Liver (tissue), 9 donors: ENCODE results near the gene SORCS2. TPM values are rescaled to one million over a fixed set of nuclear protein-coding genes. Genes with fewer than 3 reads are reported as not detected.

ENCODE experiments used
- DNase-seq: peaks from one replicate; pipeline ENCODE4 v3.0.0-alpha.2; 2017; ENCODE audit warnings: low spot score
- H3K27ac ChIP-seq, 2 donors: one replicate each; pipeline ENCODE4 v1.7.0; 2013; ENCODE audit warnings: inconsistent platforms in 2 of 2, low read length in 2 of 2, control low read depth in 1 of 2, low read depth in 1 of 2, mild to moderate bottlenecking in 1 of 2
- H3K27me3 ChIP-seq, 4 donors: one replicate each; pipeline versions ENCODE4 v1.6.1 to v1.7.0; 2013; ENCODE audit warnings: low read length in 3 of 4, inconsistent platforms in 1 of 4, mild to moderate bottlenecking in 1 of 4, moderate library complexity in 1 of 4; ENCODE audit not compliant: control insufficient read depth in 4 of 4, insufficient read depth in 4 of 4
- H3K36me3 ChIP-seq, 4 donors: one replicate each; pipeline versions ENCODE4 v1.6.1 to v1.7.0; 2013; ENCODE audit warnings: low read length in 3 of 4, mild to moderate bottlenecking in 3 of 4, low read depth in 1 of 4, moderate library complexity in 1 of 4; ENCODE audit not compliant: control insufficient read depth in 4 of 4, insufficient read depth in 3 of 4
- H3K4me1 ChIP-seq, 4 donors: one replicate each; pipeline versions ENCODE4 v1.6.1 to v1.7.0; 2013; ENCODE audit warnings: low read length in 3 of 4, mild to moderate bottlenecking in 3 of 4, moderate library complexity in 1 of 4; ENCODE audit not compliant: control insufficient read depth in 4 of 4, insufficient read depth in 4 of 4
- H3K4me3 ChIP-seq, 3 donors: one replicate each; pipeline versions ENCODE4 v1.6.1 to v1.7.0; 2013; ENCODE audit warnings: low read length in 3 of 3, control low read depth in 1 of 3, low read depth in 1 of 3, mild to moderate bottlenecking in 1 of 3
- H3K9ac ChIP-seq, 2 donors: one replicate each; pipeline ENCODE4 v1.7.0; 2013; ENCODE audit warnings: low read length in 2 of 2, mild to moderate bottlenecking in 2 of 2, moderate library complexity in 2 of 2, control low read depth in 1 of 2, low read depth in 1 of 2
- H3K9me3 ChIP-seq, 4 donors: one replicate each; pipeline versions ENCODE4 v1.6.1 to v1.7.0; 2013; ENCODE audit warnings: low read length in 3 of 4; ENCODE audit not compliant: control insufficient read depth in 4 of 4
- ATF3 ChIP-seq: IDR thresholded peaks from 2 replicates; pipeline ENCODE4 v1.6.1; 2016; ENCODE audit warnings: antibody characterized with exemption
- CTCF ChIP-seq: fragments of 150-350 bp; IDR thresholded peaks from 2 replicates; pipeline ENCODE4 v1.5.1; 2017; ENCODE audit warnings: improper control_type of control experiment, low read depth, low read length; ENCODE audit not compliant: missing input control
- EGR1 ChIP-seq, 2 donors: IDR thresholded peaks; 2 replicates each; pipeline ENCODE4 v1.6.1; 2016 to 2018; ENCODE audit warnings: antibody characterized with exemption in 2 of 2, low read depth in 2 of 2
- FOXA1 ChIP-seq: IDR thresholded peaks from 2 replicates; pipeline ENCODE4 v1.6.1; 2016; ENCODE audit warnings: antibody characterized with exemption
- FOXA2 ChIP-seq: IDR thresholded peaks from 2 replicates; pipeline ENCODE4 v1.6.1; 2016; ENCODE audit warnings: antibody characterized with exemption
- GABPA ChIP-seq, 2 donors: IDR thresholded peaks in 1 of 2; conservative IDR thresholded peaks in 1 of 2; 2 replicates each; pipeline ENCODE4 v1.6.1; 2016; ENCODE audit warnings: antibody characterized with exemption in 2 of 2, mild to moderate bottlenecking in 1 of 2, moderate library complexity in 1 of 2
- HNF4G ChIP-seq: IDR thresholded peaks from 2 replicates; pipeline ENCODE4 v1.6.1; 2016; ENCODE audit warnings: antibody characterized with exemption
- JUND ChIP-seq, 2 donors: IDR thresholded peaks; 2 replicates each; pipeline ENCODE4 v1.6.1; 2016; ENCODE audit warnings: antibody characterized with exemption in 2 of 2
- MAX ChIP-seq: IDR thresholded peaks from 2 replicates; pipeline ENCODE4 v1.6.1; 2016; ENCODE audit warnings: antibody characterized with exemption
- NR2F2 ChIP-seq: IDR thresholded peaks from 2 replicates; pipeline ENCODE4 v1.6.1; 2016; ENCODE audit warnings: antibody characterized with exemption
- RAD21 ChIP-seq, 2 donors: IDR thresholded peaks; 2 replicates each; pipeline ENCODE4 v1.6.1; 2016; ENCODE audit warnings: antibody characterized with exemption in 2 of 2, mild to moderate bottlenecking in 2 of 2
- REST ChIP-seq: IDR thresholded peaks from 2 replicates; pipeline ENCODE4 v1.6.1; 2016; ENCODE audit warnings: antibody characterized with exemption, mild to moderate bottlenecking
- RXRA ChIP-seq, 2 donors: IDR thresholded peaks; 2 replicates each; pipeline ENCODE4 v1.6.1; 2017 to 2018; ENCODE audit warnings: antibody characterized with exemption in 2 of 2, mild to moderate bottlenecking in 1 of 2
- SP1 ChIP-seq: IDR thresholded peaks from 2 replicates; pipeline ENCODE4 v1.6.1; 2018; ENCODE audit warnings: antibody characterized with exemption, mild to moderate bottlenecking
- TAF1 ChIP-seq: conservative IDR thresholded peaks from 2 replicates; pipeline ENCODE4 v1.6.1; 2016; ENCODE audit warnings: antibody characterized with exemption, mild to moderate bottlenecking
- YY1 ChIP-seq: IDR thresholded peaks from 2 replicates; pipeline ENCODE4 v1.6.1; 2016; ENCODE audit warnings: antibody characterized with exemption, mild to moderate bottlenecking
- ZBTB33 ChIP-seq: IDR thresholded peaks from 2 replicates; pipeline ENCODE4 v1.6.1; 2016; ENCODE audit warnings: antibody characterized with exemption
- WGBS: extraction: QIAGEN DNeasy Blood & Tissue Kit; methylation state at CpG from one replicate; pipeline ENCODE4 v1.1.7; 2013; 5-methylcytosine and 5-hydroxymethylcytosine counted together
- polyA plus RNA-seq, 2 donors: library from polyadenylated mRNA; stranded (reverse) in 1 of 2; unstranded in 1 of 2; fragments of 200-250 nt in 1 of 2; fragments of >200 nt in 1 of 2; fragmentation: Nextera tagmentation in 1 of 2; extraction: Ambion mirVana in 1 of 2; gene quantifications; one replicate each; pipeline versions ENCODE4 v1.2.1 to v1.2.3, GENCODE V29; 2013 to 2015
- total RNA-seq, 2 donors: library from RNA; depleted of rRNA; stranded (reverse); fragments of >200 nt; gene quantifications; one replicate each; pipeline ENCODE4 v1.2.3, GENCODE V29; 2014
- donor health status: healthy.
- donor health status: healthy.
- donor health status: healthy.
- donor health status: healthy.
- donor health status: healthy.

The SORCS2 gene
- total and polyA plus RNA-seq, 4 donors = 0.10 to 1.4 (median 0.92) TPM

GRCh38 chr4:7620086-7620813 lies 427.9 kb downstream of the SORCS2 start:
- H3K4me1 ChIP-seq = no peaks in the 10 kb centered on the region
- no peak for DNase-seq
- no peak overlapping the region for H3K27ac ChIP-seq
- no peaks in the 10 kb centered on the region for H3K9me3 ChIP-seq
- no peak overlapping the region for H3K9ac ChIP-seq
- no peak overlapping the region for H3K4me3 ChIP-seq
- 78% methylated on average over 16 of the region's 16 CpGs for WGBS
- TF ChIP-seq RAD21 (IDR thresholded peaks at IDR 0.05) (no peak), REST (no peak), ZBTB33 (no peak)
- no peaks in the 10 kb centered on the region for H3K27me3 ChIP-seq
- H3K36me3 ChIP-seq = no peaks in the 10 kb centered on the region

- 83% methylated on average over 10 of the region's 10 CpGs for WGBS
- H3K27ac ChIP-seq = no peak overlapping the region
- H3K27me3 ChIP-seq = no peaks in the 10 kb centered on the region
- no peak overlapping the region for H3K9ac ChIP-seq
- H3K36me3 ChIP-seq = no peaks in the 10 kb centered on the region
- no peaks in the 10 kb centered on the region for H3K4me1 ChIP-seq
- TF ChIP-seq EGR1 (IDR thresholded peaks at IDR 0.05; ENCODE audit: low read depth in 2 of 2) (no peak), RAD21 (IDR thresholded peaks at IDR 0.05) (no peak), SP1 (no peak), HNF4G (no peak), YY1 (no peak), FOXA2 (no peak), ZBTB33 (no peak), MAX (no peak), RXRA (IDR thresholded peaks at IDR 0.05) (no peak), FOXA1 (no peak), ATF3 (no peak), JUND (IDR thresholded peaks at IDR 0.05) (no peak), REST (no peak), CTCF (no peak), NR2F2 (no peak), TAF1 (no peak), GABPA (IDR thresholded peaks at IDR 0.05 in 1 of 2, conservative IDR thresholded peaks at IDR 0.05 in 1 of 2) (no peak)
- DNase-seq = no peak
- no peak overlapping the region for H3K4me3 ChIP-seq
- no peaks in the 10 kb centered on the region for H3K9me3 ChIP-seq
Measured at GRCh38 chr4:7620814-7621176, 428.5 kb downstream of the SORCS2 start.
